GM12864 (cell line): ENCODE data around the gene MAGI1.

Experiments used
- DNase-seq: peaks from one replicate; pipeline ENCODE4 v3.0.0-alpha.2; 2011; ENCODE audit warnings: low read depth
- H3K4me3 ChIP-seq: 2 replicates; pipeline ENCODE4 v1.5.1; 2011; ENCODE audit warnings: mild to moderate bottlenecking, low read depth, low read length, control low read depth
- TF ChIP-seq, protein P1 (sequence below): IDR thresholded peaks from 2 replicates; pipeline ENCODE4 v1.5.1; 2011; ENCODE audit warnings: low read depth, mild to moderate bottlenecking, moderate library complexity, low read length, control low read depth, inconsistent platforms; ENCODE audit errors: missing control alignments

Gene MAGI1

DNA sequence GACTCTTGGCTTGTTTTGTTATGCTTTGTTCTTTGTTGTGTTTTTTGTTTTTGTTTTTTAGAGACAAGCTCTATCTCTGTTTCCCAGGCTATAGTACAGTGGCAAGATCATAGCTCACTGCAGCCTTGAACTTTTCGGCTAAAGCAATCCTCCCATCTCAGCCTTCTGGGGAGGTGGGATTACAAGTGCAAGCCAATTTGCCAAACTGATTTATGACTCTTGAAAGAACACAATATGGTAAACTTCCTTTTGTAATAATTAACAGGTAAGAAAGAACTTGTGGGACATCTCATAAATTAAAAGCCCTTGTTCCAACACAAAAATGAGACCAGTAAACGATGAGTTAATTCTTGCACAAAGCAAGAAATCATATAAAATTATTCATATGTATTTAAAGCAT is 476.3 kb downstream of the MAGI1 start:
- TF ChIP-seq, protein P1, sequence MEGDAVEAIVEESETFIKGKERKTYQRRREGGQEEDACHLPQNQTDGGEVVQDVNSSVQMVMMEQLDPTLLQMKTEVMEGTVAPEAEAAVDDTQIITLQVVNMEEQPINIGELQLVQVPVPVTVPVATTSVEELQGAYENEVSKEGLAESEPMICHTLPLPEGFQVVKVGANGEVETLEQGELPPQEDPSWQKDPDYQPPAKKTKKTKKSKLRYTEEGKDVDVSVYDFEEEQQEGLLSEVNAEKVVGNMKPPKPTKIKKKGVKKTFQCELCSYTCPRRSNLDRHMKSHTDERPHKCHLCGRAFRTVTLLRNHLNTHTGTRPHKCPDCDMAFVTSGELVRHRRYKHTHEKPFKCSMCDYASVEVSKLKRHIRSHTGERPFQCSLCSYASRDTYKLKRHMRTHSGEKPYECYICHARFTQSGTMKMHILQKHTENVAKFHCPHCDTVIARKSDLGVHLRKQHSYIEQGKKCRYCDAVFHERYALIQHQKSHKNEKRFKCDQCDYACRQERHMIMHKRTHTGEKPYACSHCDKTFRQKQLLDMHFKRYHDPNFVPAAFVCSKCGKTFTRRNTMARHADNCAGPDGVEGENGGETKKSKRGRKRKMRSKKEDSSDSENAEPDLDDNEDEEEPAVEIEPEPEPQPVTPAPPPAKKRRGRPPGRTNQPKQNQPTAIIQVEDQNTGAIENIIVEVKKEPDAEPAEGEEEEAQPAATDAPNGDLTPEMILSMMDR: no peak
- H3K4me3 ChIP-seq: no peak overlapping the region
- no peak for DNase-seq

DNA sequence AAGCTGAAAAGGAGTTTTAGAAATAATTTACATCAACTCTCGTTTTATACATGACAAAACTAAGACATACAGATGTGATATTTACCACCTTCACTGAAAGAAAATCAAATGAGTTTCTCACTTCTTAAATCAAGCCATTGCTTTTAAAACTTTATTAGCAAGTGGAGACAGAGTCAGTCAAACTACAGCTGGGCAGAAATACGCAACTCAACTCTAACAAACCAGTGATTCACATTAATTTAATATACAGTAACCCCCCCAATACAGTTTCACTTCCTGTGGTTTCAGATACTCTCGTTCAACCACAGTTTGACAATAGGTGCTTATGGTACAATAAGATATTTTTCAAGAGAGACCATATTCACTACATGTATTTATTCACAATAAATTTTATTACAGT is 477.1 kb downstream of the MAGI1 start:
- TF ChIP-seq, protein P1: no peak
- DNase-seq: no peak
- H3K4me3 ChIP-seq: no peak overlapping the region

DNA sequence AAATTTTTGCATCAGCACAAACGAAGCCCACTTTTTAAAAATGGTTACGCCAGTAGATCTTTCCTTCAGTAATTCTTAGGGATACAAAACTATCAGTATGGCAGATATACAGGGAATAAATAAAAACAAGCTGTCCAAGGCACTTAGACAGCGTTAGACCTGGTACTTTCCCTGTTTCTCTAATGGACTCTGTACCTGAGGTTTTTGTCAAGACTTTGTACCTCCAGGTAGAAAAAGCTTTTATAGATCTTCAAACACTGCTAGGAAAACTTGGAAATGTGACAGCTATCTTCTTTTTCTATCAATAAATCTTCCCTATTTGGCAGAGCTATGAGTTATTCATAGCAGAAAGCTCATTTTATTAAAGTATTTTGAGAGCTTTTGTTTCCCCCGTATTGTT is 477.8 kb downstream of the MAGI1 start:
- TF ChIP-seq, protein P1: no peak

DNA sequence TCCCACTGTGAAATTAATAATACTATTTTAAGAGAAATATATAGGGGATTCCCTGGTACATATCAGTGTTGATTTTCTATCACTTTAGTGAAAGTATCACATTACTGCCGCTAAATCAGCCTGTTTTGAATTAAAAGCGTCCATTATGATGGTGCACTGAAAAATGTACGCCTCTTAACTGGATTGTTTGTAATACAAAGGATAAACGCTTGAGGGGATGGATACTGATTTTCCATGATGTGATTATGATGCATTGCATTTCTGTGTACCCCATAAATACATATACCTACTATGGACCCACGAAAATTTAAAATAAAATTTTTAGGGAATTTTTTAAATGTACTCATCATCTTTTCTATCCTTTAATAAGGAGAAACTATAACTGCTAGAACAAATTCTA is 478.6 kb downstream of the MAGI1 start:
- no peak overlapping the region for H3K4me3 ChIP-seq
- TF ChIP-seq, protein P1: no peak
- DNase-seq: no peak

More for the DNA sequence above, 477.8 kb downstream of the MAGI1 start:
- H3K4me3 ChIP-seq: no peak overlapping the region
- no peak for DNase-seq

DNA sequence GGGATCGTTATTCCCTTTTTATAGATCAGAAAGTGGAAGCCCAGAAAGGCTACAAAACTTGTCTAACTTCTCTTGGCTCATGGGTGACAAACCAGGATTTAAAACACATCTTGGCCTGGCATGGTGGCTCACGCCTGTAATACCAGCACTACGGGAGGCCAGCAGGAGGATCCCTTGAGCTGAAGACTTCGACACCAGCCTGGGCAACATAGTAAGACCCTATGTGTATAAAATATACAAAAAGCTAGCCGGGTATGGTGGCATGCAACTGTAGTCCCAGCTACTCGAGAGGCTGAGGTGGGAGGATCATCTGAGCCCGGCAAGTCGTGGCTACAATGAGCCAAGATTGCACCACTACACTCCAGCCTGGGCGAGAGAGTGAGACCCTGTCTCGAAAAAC is 479.1 kb downstream of the MAGI1 start:
- DNase-seq: no peak
- H3K4me3 ChIP-seq: no peak overlapping the region
- TF ChIP-seq, protein P1: no peak

DNA sequence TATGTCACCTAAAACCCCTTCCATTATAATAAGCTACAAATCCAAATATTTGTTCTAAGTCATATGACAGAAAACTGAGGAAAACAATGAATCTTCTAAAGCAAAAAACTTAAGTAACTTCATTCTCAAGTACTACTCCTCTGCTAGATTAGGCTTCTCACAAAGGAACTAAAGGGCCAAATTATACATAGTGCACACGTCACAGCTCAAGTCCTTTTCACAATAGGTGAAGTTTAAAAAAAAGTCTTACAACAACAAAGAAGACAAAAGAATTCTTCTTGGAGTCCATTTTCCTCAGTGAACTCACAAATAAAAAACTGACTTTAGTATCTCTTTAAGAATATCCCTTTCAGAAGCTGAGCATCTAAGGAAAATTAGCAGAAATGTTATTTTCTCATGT is 479.9 kb downstream of the MAGI1 start:
- TF ChIP-seq, protein P1: no peak
- H3K4me3 ChIP-seq: no peak overlapping the region
- no peak for DNase-seq

DNA sequence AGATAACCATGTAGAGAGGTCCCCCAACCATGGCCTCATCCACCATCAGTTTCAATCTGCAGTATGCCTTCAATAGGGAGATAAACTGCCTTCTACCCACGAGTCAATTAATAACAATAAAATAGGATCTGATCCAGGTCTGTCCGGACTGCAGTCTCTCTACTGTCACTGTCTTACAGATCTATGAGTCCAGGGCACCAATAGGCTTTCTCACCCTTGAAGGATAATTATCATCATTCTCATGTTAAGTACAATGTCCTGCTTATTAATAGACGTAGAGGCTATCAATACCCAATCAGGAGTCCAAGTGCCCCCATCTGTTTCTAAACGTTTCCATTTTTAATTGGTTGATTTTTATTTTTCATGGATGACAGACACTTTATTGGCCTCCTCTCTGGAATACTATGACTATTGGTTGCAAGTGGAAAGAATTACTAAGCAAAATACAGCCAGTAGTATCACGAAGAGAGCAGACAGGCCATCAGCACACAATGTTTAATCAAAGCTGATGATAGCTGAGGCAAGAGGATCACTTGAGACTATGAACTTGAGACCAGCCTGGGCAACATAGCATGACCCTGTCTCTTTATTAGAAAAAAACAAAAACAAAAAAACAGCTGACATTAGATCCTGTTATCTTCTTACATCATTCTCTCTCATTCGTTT is 480.7 kb downstream of the MAGI1 start:
- DNase-seq: no peak
- TF ChIP-seq, protein P1: no peak
- H3K4me3 ChIP-seq: no peak overlapping the region
